HG02588 (cell line): ENCODE data around the gene PRRC2B.
"Not testable (repeated sequence)": the region's sequence is repeated elsewhere in the genome, so short reads cannot be mapped to it uniquely, and the experiment has no call there.

Experiments used
- ATAC-seq: cut with Tn5 transposase; IDR thresholded peaks from one replicate; pipeline ENCODE4 v1.9.1; 2021; ENCODE audit warnings: mild to moderate bottlenecking, moderate library complexity; ENCODE audit not compliant: unreplicated experiment

PRRC2B gene

GRCh38 chr9:131467214-131467935, 73.5 kb downstream of the PRRC2B start:
- no peak for ATAC-seq

- ATAC-seq = no peak
Observed at GRCh38 chr9:131468031-131468430, 74.1 kb downstream of the PRRC2B start.

DNA sequence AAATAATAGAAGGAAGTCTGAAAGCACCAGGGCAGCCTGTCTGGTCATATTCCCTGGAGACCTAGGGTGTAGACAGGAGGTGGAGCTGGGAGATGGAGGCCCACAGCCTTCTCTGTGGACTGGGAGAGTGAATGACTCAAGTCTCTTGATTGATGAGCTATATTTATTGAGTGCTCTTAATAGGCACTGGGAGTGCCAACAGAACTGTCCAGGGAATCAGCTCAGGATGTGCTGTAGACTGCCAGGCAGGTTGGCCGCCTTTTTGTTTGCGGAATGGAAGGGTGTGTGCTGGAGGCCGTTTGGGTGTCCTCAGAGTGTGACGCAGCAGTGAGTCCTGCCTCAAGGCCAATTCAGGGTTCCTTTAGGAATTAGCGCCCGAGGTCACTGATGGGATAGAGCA, 75.5 kb downstream of the PRRC2B start:
- ATAC-seq = no peak

- no peak for ATAC-seq
Observed at GRCh38 chr9:131469951-131470350, 76.1 kb downstream of the PRRC2B start.

GRCh38 chr9:131470581-131470991, 76.7 kb downstream of the PRRC2B start:
- ATAC-seq = no peak

- ATAC-seq = not testable (repeated sequence)
Observed at GRCh38 chr9:131472085-131472484, 78.2 kb downstream of the PRRC2B start.

DNA sequence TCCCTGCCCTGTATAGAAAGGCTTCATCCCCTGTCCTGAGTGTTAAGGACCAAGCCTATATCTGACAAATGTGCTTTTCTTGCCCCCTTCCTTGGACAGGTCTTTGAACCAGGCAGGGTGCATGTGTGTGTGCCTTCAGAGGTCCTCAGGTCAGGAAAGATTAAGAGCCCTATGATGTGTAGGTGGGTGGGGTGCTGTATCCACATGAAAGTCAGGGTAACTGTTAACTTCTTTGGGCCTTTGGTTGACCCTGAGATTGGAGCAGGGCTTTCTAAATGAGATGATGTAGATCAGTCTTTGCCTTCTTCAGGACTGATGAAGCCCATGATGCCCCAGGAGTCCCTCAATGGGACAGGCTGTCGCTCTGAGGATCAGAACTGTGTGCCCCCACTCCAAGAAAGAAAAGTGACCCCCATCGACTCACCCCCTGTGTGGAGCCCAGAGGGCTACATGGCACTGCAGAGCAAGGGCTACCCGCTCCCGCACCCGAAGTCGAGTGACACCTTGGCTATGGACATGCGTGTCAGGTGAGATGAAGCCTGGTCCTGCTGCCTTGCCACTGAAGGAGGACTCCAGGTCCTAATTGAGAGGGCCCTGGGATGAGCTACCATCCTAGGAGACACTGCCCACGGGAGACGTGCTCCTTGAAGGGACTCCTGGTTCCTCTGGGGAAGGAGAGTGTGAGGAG, 79.5 kb downstream of the PRRC2B start:
- no peak for ATAC-seq

DNA sequence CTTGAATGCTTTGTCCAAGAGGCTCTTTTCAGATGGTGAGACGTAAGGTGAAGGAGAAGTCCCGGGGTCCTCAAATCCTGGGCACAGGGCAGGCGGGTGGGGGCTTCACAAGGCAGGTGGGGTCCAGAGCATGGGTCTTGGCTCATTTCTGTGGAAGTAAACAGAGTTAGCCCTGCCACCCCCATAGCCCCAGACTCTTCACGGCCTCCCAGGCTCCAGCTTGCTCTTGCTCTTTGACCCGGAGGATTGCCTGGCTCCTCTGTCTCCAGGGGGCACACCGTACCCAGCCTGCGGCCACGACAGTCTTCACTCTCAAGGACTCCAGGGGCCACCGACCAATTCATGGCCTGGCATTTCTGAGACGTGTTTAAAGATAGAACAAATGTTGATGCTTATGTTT, 80.0 kb downstream of the PRRC2B start:
- no peak for ATAC-seq

DNA sequence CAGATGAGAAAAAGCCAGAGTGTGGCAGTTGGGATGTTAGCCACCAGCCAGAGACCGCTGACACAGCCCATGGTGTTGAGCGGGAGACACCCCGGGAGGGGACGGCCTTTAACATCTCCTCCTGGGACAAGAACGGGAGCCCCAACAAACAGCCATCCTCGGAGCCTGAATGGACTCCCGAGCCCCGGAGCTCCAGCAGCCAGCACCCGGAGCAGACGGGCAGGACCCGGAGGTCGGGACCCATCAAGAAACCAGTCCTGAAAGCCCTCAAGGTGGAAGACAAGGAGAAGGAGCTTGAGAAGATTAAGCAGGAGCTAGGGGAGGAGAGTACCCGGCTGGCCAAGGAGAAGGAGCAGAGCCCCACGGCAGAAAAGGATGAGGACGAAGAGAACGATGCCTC, 80.8 kb downstream of the PRRC2B start:
- no peak for ATAC-seq

DNA sequence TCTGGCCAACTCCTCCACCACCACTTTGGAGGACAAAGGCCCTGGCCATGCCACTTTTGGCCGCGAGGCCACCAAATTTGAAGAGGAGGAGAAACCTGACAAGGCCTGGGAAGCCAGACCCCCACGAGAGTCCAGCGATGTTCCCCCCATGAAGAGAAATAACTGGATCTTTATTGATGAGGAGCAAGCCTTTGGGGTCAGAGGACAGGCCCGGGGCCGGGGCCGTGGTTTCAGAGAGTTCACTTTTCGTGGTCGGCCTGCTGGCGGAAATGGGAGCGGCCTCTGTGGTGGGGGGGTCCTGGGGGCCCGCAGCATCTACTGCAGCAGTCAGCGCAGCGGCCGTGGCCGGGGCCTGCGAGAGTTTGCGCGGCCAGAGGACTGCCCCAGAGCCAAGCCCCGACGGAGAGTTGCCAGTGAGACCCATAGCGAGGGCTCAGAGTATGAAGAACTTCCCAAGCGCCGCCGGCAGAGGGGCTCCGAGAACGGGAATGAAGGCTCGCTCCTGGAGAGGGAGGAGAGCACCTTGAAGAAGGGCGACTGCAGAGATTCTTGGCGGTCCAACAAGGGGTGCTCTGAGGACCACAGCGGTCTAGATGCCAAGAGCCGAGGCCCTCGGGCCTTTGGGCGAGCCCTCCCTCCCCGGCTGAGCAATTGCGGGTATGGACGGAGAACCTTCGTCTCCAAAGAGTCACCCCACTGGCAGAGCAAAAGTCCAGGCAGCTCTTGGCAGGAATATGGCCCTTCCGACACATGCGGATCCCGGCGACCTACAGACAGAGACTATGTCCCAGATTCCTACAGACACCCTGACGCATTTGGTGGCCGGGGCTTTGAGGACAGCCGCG, 81.4 kb downstream of the PRRC2B start:
- no peak for ATAC-seq

DNA sequence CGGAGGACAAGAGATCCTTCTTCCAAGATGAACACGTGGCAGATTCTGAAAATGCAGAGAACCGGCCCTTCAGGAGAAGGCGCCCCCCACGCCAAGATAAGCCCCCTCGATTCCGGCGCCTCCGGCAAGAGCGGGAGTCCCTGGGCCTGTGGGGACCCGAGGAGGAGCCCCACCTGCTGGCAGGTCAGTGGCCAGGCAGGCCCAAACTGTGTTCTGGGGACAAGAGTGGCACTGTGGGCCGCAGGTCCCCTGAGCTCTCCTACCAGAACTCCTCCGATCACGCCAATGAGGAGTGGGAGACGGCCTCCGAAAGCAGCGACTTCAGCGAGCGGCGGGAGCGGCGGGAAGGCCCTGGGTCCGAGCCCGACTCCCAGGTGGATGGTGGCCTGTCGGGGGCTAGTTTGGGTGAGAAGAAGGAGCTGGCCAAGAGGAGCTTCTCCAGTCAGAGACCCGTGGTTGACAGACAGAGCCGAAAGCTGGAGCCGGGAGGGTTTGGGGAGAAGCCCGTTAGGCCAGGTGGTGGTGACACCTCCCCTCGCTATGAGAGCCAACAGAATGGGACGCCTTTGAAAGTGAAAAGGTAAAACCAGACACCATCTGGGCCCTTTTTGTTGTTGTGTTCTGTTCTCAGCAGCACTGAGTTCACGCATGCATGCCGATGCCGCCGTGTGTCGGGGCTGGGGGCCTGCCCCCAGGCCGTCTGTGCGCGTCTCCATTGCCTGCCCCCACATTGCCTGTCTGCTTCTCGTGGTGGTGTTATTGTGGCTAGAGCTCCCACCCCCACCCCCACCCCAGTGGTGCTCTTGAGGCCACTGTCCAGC, 82.3 kb downstream of the PRRC2B start:
- ATAC-seq = no peak

GRCh38 chr9:131476777-131477345, 83.0 kb downstream of the PRRC2B start:
- ATAC-seq = no peak

- no peak for ATAC-seq
Observed at GRCh38 chr9:131477367-131477766, 83.5 kb downstream of the PRRC2B start.

- no peak for ATAC-seq
Observed at GRCh38 chr9:131477816-131478419, 84.0 kb downstream of the PRRC2B start.

DNA sequence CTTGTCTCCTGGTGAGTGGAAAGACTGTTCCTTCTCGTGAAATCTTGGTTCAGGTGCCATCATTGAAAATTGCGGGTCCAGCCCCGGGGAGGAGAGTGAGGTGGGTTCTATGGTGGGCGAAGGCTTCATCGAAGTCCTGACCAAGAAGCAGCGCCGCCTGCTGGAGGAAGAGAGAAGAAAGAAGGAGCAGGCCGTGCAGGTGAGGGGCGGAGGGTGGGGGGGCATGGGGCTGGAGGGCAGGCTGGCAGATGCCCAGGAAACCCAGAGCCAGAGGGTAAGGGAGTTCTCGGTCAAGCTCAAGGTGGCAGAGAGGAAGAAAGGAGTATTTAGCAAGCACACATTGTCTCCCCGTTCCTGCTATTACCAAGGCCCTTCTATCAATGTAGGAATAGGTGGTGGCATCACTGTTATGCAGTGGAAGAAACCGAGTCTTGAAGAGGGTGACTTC, 84.6 kb downstream of the PRRC2B start:
- ATAC-seq = no peak

GRCh38 chr9:131478911-131479310, 85.0 kb downstream of the PRRC2B start:
- ATAC-seq = no peak

GRCh38 chr9:131480258-131480657, 86.4 kb downstream of the PRRC2B start:
- ATAC-seq = no peak

DNA sequence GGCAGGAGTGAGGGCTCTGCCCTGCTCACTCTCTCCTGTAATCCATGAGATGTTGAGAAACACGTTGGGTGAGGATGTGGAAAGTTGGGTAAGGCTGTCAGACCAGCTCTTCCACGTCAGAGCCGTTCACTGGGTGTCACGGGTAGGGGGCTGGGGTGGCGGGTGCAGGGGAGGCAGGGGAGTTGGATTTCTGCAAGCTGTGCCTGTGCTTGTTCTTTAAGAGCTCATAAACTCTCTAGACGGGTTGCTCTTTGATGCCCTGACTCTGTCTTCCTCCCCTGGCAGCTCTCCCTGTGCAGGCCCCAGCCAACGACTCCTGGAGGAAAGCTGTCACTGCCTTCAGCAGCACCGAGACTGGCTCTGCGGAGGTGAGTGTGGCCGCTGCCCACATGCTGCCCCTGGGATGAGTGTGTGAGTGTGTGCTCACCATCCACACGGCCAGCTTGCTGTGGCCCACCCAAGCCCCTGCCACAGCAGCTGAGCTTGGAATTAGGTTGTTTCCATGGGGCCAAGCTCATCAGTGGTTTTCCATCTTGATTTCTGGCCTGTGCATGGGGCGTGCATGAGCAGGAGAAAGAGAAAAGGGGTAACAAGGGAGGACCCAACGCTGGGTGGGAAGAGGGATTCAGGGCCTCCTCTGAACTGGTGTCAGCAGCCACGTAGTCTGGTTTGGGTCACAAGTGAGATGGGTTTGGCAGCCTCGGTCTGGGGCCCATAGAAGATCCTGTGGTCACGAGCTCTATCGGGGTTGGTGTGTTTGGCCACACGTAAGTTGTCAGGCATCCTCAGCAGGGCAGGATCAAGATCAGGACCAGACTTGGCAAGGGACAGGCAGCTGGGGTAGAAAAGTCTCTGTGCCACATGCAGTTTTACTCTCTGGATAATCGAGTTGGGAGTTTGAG, 87.8 kb downstream of the PRRC2B start:
- ATAC-seq = no peak
